Activated CD8-positive, alpha-beta T cell treated with anti-CD3 and anti-CD28 coated beads for 36 hours (primary cell): ENCODE measurements around the gene AHI1. TPM values are rescaled to one million over a fixed set of nuclear protein-coding genes. Genes with fewer than 3 reads are reported as not detected.
A peak's percentile ranks its signal among the peaks of the same experiment; 100 is the strongest.

Source experiments
- ATAC-seq: fragments of 200-7000 bp; cut with Tn5 transposase; one replicate; pipeline ENCODE4 v1.10.0; 2021; ENCODE audit warnings: mild to moderate bottlenecking, moderate library complexity
- CTCF ChIA-PET: fragments of 350-600 bp; sonication (Branson Sonifier 250); formaldehyde crosslinking; loops from one replicate; lab custom pipeline; 2021; ENCODE audit warnings: antibody characterized with exemption; lab: Charles Lee
- POLR2A ChIA-PET: fragments of 350-600 bp; sonication (Branson Sonifier 250); formaldehyde crosslinking; loops from one replicate; lab custom pipeline; 2021; ENCODE audit warnings: antibody characterized with exemption; lab: Charles Lee
- DNase-seq: peaks from one replicate; pipeline ENCODE4 v3.0.0-alpha.2; 2020
- H3K27ac Mint-ChIP-seq: one replicate; pipeline ENCODE4 v1.8.0; 2021; ENCODE audit warnings: mild to moderate bottlenecking, mixed read lengths
- H3K27me3 Mint-ChIP-seq: one replicate; pipeline ENCODE4 v1.8.0; 2021; ENCODE audit warnings: mixed read lengths
- H3K36me3 Mint-ChIP-seq: one replicate; pipeline ENCODE4 v1.8.0; 2021; ENCODE audit warnings: low read depth, mixed read lengths
- H3K4me1 Mint-ChIP-seq: one replicate; pipeline ENCODE4 v1.8.0; 2021; ENCODE audit warnings: low read depth, mixed read lengths
- H3K4me3 Mint-ChIP-seq: one replicate; pipeline ENCODE4 v1.8.0; 2021; ENCODE audit warnings: mild to moderate bottlenecking, moderate library complexity, mixed read lengths
- H3K9me3 Mint-ChIP-seq: one replicate; pipeline ENCODE4 v1.8.0; 2021; ENCODE audit warnings: mixed read lengths
- CTCF ChIP-seq: fragments of 200-600 bp; IDR thresholded peaks from one replicate; pipeline ENCODE4 v1.8.0; 2022; ENCODE audit warnings: antibody characterized with exemption, mild to moderate bottlenecking
- intact Hi-C: fragments of 100-400 bp; cut with micrococcal nuclease; formaldehyde crosslinking; loops from one replicate; pipeline ENCODE4 v1.10.0; 2022
- total RNA-seq, 2 experiments: library from RNA; stranded (reverse); gene quantifications; one replicate each; pipeline ENCODE4 v1.2.3, GENCODE V29; 2021

Gene AHI1
- total RNA-seq, 2 experiments from 2014 or later: 32.1 to 33.3 TPM

DNA sequence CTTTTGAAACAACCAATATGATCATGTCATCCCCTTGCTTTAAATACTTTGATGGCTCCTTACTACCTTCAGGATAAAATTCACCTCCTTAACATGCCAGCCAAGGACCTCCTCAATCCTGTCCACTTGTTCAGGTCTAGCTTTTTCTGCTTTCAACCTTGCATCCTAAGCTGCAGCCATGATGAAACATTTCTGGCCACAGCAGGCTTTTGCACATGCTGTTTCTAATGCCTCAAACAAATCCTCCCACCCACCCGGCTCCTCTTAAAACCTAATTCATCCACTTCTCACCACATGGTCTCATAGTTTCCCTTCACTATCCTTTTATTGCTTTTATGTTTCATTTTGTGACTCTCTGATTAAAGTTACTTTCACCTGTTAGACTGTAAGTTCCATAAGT, 191.9 kb downstream of the AHI1 start:
- CTCF ChIA-PET: interaction anchor here (1.0 to 1.4 kb wide), 2 partner anchors 8 to 17 kb away, joined by 3 to 4 read pairs; no protein-coding TSS in a partner anchor
- peaks cover 27% of the 10 kb centered on the region for H3K36me3 Mint-ChIP-seq
- no peak for TF ChIP-seq CTCF
- H3K27ac Mint-ChIP-seq: no peak overlapping the region
- peak; percentile 21 for DNase-seq
- no peak overlapping the region for H3K4me3 Mint-ChIP-seq
- no peaks in the 10 kb centered on the region for H3K27me3 Mint-ChIP-seq
- POLR2A ChIA-PET: no interaction called here
- intact Hi-C loops: no loop called here
- H3K9me3 Mint-ChIP-seq: peaks cover 3% of the 10 kb centered on the region
- peaks cover 4% of the 10 kb centered on the region for H3K4me1 Mint-ChIP-seq
- ATAC-seq: no peak

GRCh38 chr6:135304883-135305282, 192.7 kb downstream of the AHI1 start:
- Mint-ChIP-seq H3K9me3 (peaks cover 3% of the 10 kb centered on the region), H3K36me3 (peaks cover 28% of the 10 kb centered on the region), H3K27me3 (no peaks in the 10 kb centered on the region), H3K27ac (no peak overlapping the region), H3K4me1 (peaks cover 4% of the 10 kb centered on the region), H3K4me3 (no peak overlapping the region)
- intact Hi-C loops: no loop called here
- POLR2A ChIA-PET: no interaction called here
- CTCF ChIA-PET: no interaction called here
- ATAC-seq (no peak), DNase-seq (no peak)
- TF ChIP-seq CTCF: no peak

DNA sequence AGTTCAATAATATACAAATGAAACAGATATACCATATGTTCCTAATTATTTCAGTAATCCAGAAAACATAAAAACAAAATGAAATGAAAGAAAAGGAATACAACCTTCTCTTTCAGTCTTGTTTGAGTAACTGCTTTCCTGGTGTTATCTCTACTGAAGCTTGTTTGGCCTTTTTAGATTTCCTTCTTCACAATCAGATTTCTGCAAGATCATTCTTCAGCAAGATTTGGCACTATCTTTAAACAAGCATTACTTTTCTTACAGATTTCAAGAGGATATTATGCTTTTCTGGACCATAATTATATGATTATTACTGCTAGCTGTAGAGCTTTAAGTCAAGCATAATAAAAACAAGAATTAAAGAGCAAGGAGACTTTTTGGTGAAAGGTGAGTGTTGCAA, 196.2 kb downstream of the AHI1 start:
- Mint-ChIP-seq H3K36me3 (peaks cover 32% of the 10 kb centered on the region), H3K4me1 (peaks cover 35% of the 10 kb centered on the region), H3K9me3 (peaks cover 3% of the 10 kb centered on the region), H3K4me3 (no peak overlapping the region), H3K27me3 (no peaks in the 10 kb centered on the region), H3K27ac (no peak overlapping the region)
- ATAC-seq (no peak), DNase-seq (no peak)
- POLR2A ChIA-PET: no interaction called here
- TF ChIP-seq CTCF: no peak
- CTCF ChIA-PET: interaction anchor here (0.9 kb wide), 1 partner anchor 9 kb away, joined by 5 read pairs; no protein-coding TSS in a partner anchor
- intact Hi-C loops: no loop called here

- Mint-ChIP-seq H3K4me3 (no peak overlapping the region), H3K36me3 (peaks cover 35% of the 10 kb centered on the region), H3K9me3 (peaks cover 3% of the 10 kb centered on the region), H3K27me3 (no peaks in the 10 kb centered on the region), H3K27ac (no peak overlapping the region), H3K4me1 (peaks cover 33% of the 10 kb centered on the region)
- POLR2A ChIA-PET: no interaction called here
- no peak for TF ChIP-seq CTCF
- ATAC-seq: no peak
- intact Hi-C loops: no loop called here
- CTCF ChIA-PET: interaction anchor here (0.9 kb wide), 1 partner anchor 9 kb away, joined by 5 read pairs; no protein-coding TSS in a partner anchor
- no peak for DNase-seq
Measured at GRCh38 chr6:135300576-135300975, 197.0 kb downstream of the AHI1 start.

DNA sequence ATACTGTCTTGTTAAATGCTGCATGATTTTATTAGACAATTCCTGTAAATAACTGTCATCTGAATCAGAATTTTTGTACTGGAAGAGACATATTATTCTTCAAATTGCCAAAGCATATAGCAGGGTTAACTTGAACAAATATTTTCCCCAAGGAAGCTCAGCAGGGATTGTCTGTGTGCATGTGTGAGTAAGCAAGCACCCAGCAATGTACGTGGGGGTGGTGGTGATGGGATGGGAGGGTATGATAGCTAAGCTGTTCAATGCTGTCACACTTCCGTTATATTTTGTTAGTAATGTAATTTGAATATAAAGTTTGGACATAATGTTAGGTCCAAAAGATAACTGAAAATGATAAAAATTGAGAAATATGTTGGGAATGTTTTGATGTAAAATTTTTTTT, 198.3 kb downstream of the AHI1 start:
- ChIA-PET POLR2A (interaction anchor here (1.6 kb wide), 1 partner anchor 23 kb away, joined by 4 read pairs; no protein-coding TSS in a partner anchor), CTCF (no interaction called here)
- TF ChIP-seq CTCF: no peak
- peaks cover 33% of the 10 kb centered on the region for H3K4me1 Mint-ChIP-seq
- H3K36me3 Mint-ChIP-seq: peaks cover 35% of the 10 kb centered on the region
- ATAC-seq: no peak
- no peaks in the 10 kb centered on the region for H3K27me3 Mint-ChIP-seq
- peak; percentile 10 for DNase-seq
- intact Hi-C loops: no loop called here
- peaks cover 6% of the 10 kb centered on the region for H3K9me3 Mint-ChIP-seq
- peak overlapping the region; percentile 86 for H3K27ac Mint-ChIP-seq
- no peak overlapping the region for H3K4me3 Mint-ChIP-seq
